BJ (cell line): Measurements from ENCODE around the gene LMBR1L. TPM values are rescaled to one million over a fixed set of nuclear protein-coding genes. Genes with fewer than 3 reads are reported as not detected.
A peak's percentile ranks its signal among the peaks of the same experiment; 100 is the strongest.

Experiments used
- CTCF ChIA-PET: fragments of 350-600 bp; formaldehyde crosslinking; extraction: SDS; loops from one replicate; lab custom pipeline; 2021; ENCODE audit warnings: antibody characterized with exemption, inconsistent platforms; lab: Yijun Ruan, JAX
- POLR2A ChIA-PET: fragments of 300-600 bp; sonication (Branson Sonifier 250); formaldehyde crosslinking; extraction: SDS; loops from one replicate; lab custom pipeline; 2021; ENCODE audit warnings: antibody characterized with exemption; lab: Charles Lee
- DNase-seq: peaks from one replicate; pipeline ENCODE4 v3.0.0-alpha.2; 2011; ENCODE audit warnings: low read depth
- H3K27me3 ChIP-seq: 2 replicates; pipeline ENCODE4 v1.6.0; 2011; ENCODE audit warnings: low read length; ENCODE audit not compliant: control insufficient read depth, insufficient read depth
- H3K36me3 ChIP-seq: 2 replicates; pipeline ENCODE4 v1.5.1; 2011; ENCODE audit warnings: low read length; ENCODE audit not compliant: control insufficient read depth, insufficient read depth
- H3K4me3 ChIP-seq: 2 replicates; pipeline ENCODE4 v1.5.1; 2011; ENCODE audit warnings: low read depth, mild to moderate bottlenecking, control low read depth, low read length
- CTCF ChIP-seq: IDR thresholded peaks from 2 replicates; pipeline ENCODE4 v1.5.1; 2011; ENCODE audit warnings: low read depth, mild to moderate bottlenecking, control low read depth, inconsistent platforms, low read length, moderate library complexity; ENCODE audit not compliant: insufficient read depth
- polyA plus RNA-seq: library from polyadenylated mRNA; depleted of rRNA; stranded (reverse); fragments of >200 nt; gene quantifications from 2 replicates; pipeline ENCODE4 v1.2.3, GENCODE V29; 2011

Gene LMBR1L
- polyA plus RNA-seq, 1 experiment, result 63.1 TPM

- peaks cover 14% of the 10 kb centered on the region for H3K27me3 ChIP-seq
- H3K36me3 ChIP-seq, result no peaks in the 10 kb centered on the region
- ChIA-PET POLR2A (no interaction called here), CTCF (interaction anchor here (0.8 to 6.5 kb wide), 7 partner anchors 17 to 275 kb away, joined by 3 to 145 read pairs (median 5); no protein-coding TSS in a partner anchor)
- no peak overlapping the region for H3K4me3 ChIP-seq
- no peak for TF ChIP-seq CTCF
- no peak for DNase-seq
These were observed 26.2 kb downstream of the LMBR1L start for GRCh38 chr12:49084438-49084837.

GRCh38 chr12:49079793-49080192 lies 30.9 kb downstream of the LMBR1L start:
- ChIA-PET POLR2A (no interaction called here), CTCF (interaction anchor here (0.6 to 3.5 kb wide), 6 partner anchors 9 to 203 kb away, joined by 3 to 18 read pairs (median 4); no protein-coding TSS in a partner anchor)
- no peaks in the 10 kb centered on the region for H3K36me3 ChIP-seq
- no peak for TF ChIP-seq CTCF
- peaks cover 8% of the 10 kb centered on the region for H3K27me3 ChIP-seq
- DNase-seq, result no peak
- no peak overlapping the region for H3K4me3 ChIP-seq

- H3K36me3 ChIP-seq, result no peaks in the 10 kb centered on the region
- TF ChIP-seq CTCF, result no peak
- ChIA-PET POLR2A (no interaction called here), CTCF (interaction anchor here (7.7 kb wide), 1 partner anchor 18 kb away, joined by 51 read pairs; no protein-coding TSS in a partner anchor)
- no peak for DNase-seq
- H3K27me3 ChIP-seq, result no peaks in the 10 kb centered on the region
- H3K4me3 ChIP-seq, result no peak overlapping the region
These were observed 39.7 kb downstream of the LMBR1L start for GRCh38 chr12:49070971-49071370.

- peak; percentile 21 for TF ChIP-seq CTCF
- ChIA-PET POLR2A (no interaction called here), CTCF (interaction anchor here (0.7 to 7.7 kb wide), 7 partner anchors 9 to 165 kb away, joined by 3 to 51 read pairs (median 4); no protein-coding TSS in a partner anchor)
- Histone ChIP-seq H3K4me3 (peak within 1 kb of the TSS; percentile 71), H3K36me3 (no peaks in the 10 kb centered on the region), H3K27me3 (no peaks in the 10 kb centered on the region)
- DNase-seq, result peak; percentile 71
These were observed 40.9 kb downstream of the LMBR1L start, which contains the start of gene RHEBL1 for GRCh38 chr12:49069507-49070346. TSS of gene RHEBL1 (minus strand) at chr12:49069979. CDS start at chr12:49069785, 194 bp downstream.

- H3K27me3 ChIP-seq, result no peaks in the 10 kb centered on the region
- DNase-seq, result no peak
- H3K36me3 ChIP-seq, result no peaks in the 10 kb centered on the region
- H3K4me3 ChIP-seq, result peak overlapping the region; percentile 71
- ChIA-PET CTCF (interaction anchor here (1.4 to 7.7 kb wide), 6 partner anchors 9 to 52 kb away, joined by 3 to 98 read pairs (median 6); no protein-coding TSS in a partner anchor), POLR2A (no interaction called here)
- no peak for TF ChIP-seq CTCF
These were observed 41.7 kb downstream of the LMBR1L start for GRCh38 chr12:49068879-49069506.
